Measurements from ENCODE around the gene MMP15. TPM values are rescaled to one million over a fixed set of nuclear protein-coding genes. Genes with fewer than 3 reads are reported as not detected.

The MMP15 gene
- total RNA-seq, 1 donor from 2014 or later: 32.3 TPM

DNA sequence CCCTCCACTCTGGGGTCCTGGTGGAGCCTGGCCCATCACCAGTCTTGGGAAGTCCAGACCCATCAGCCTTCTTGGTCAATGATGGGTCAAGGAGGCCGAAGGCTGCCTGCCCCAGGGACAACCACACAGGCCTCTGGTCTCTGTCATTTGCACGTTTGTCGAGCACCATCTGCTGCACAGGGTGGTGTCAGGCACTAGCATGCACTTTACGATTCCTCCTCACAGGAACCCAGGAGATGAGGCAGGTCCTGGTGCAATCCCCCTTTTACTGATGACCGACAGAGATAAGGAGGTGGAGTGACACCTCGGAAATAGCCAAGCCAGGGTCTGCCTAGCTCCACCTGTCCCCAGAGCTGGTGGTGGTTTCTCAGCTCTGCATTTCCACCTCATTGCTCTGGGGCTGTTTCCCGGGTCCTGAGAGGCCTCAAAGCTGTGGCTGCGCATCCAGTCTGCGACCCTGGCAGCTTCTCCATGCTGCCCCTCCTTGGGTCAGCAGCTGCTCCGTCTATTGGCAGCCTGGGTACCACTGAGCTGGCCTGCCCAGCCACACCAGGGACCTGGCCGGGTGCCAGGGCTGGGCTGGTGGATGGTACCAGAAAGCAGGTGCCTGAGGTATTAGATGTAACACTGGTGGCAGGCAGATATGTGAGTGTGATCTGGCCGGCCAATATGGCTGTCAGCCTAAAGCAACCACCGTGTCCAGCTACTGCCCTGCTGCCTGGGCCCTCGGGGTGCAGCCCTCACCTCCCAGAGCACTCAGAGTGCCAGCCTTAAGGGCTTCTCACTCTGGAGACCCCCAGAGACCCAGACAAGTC, 10.0 kb downstream of the MMP15 start:
- no peak for DNase-seq

DNA sequence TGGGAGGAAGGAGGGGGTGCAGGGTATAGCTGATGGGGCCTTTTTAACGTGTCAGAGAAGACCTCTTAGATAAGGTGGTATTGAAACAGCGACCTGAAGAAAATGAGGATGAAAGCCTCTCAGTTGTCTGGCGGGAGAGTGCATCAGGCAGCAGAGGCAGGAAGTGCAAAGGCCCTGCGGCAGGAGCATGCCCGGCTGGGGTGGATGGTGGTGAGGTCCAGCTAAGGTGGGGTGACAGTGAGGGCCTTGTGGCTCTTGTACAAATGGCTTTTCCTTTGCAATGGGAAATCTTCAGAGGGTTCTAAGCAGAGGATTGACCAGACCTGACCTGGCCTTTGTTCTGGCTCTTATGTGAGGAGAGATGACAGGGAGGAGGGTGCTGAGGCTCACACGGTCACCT, 11.4 kb downstream of the MMP15 start:
- DNase-seq: no peak

DNA sequence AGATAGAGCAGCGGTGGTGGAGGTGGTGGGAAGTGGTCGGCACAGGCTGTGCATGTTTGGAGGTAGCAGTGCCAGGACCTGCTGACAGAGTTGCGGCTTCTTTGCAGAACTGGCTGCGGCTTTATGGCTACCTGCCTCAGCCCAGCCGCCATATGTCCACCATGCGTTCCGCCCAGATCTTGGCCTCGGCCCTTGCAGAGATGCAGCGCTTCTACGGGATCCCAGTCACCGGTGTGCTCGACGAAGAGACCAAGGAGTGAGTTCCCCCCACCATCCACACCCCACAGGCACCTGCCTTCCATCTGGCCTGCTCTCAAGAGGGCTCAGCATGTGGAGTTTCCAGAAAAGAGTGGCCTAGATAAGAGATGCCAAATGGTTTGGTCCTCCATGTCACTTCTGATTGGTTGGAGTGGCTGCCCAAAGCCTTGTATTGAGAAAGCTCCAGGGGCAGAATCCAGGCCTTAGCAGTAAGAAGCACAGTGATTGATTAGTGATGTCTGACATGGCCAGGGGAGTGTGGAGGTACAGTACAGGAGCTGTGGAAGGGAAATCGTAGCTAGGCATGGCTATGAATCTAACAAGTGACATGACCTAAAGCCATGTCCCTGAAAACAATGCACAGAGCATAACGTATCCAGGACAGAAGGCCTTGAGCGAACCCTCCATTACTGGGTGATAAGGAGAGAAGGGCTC, 12.0 kb downstream of the MMP15 start:
- no peak for DNase-seq

DNA sequence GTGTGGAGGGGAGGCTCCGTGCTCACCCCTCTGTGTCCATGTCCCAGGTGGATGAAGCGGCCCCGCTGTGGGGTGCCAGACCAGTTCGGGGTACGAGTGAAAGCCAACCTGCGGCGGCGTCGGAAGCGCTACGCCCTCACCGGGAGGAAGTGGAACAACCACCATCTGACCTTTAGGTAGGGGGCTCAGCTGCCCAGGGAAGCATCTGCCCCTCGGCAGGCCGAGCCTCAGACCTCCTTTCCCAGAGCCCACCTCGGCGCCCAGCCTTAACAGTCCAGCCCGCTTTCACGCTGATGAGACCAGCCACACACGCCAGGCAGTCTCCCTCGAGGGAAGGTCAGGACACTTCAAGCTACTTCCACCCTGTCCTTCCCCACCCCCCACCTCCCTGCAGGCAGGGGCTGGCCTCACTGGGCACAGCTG, 12.7 kb downstream of the MMP15 start:
- DNase-seq: no peak

DNA sequence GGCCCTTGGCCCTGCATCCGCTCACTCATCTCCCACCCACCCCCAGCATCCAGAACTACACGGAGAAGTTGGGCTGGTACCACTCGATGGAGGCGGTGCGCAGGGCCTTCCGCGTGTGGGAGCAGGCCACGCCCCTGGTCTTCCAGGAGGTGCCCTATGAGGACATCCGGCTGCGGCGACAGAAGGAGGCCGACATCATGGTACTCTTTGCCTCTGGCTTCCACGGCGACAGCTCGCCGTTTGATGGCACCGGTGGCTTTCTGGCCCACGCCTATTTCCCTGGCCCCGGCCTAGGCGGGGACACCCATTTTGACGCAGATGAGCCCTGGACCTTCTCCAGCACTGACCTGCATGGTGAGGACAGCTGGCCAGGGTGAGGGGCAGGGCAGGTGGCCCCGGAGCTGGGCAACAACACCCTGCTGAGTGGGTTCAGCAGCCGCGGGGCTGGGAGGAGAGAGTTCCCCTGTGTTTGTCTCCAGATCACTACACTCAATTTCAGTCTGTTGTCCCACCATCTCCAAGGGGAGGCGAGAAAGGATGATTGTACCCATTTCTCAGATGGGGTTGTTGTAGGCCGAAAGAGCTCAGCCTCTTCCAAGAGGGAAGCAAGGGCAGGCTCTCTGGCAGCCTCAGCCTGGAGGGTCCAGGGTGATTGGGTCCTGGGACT, 14.4 kb downstream of the MMP15 start:
- no peak for DNase-seq

DNA sequence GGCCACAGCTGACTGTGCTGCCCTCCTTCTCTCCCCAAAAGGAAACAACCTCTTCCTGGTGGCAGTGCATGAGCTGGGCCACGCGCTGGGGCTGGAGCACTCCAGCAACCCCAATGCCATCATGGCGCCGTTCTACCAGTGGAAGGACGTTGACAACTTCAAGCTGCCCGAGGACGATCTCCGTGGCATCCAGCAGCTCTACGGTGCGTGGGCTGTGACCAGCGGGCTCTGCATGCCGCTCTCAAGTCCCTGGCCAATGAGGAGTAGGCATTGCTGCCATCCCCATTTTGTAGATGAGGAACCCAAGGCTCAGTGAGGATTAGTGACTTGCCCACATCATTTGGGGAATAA, 14.9 kb downstream of the MMP15 start:
- DNase-seq: no peak

DNA sequence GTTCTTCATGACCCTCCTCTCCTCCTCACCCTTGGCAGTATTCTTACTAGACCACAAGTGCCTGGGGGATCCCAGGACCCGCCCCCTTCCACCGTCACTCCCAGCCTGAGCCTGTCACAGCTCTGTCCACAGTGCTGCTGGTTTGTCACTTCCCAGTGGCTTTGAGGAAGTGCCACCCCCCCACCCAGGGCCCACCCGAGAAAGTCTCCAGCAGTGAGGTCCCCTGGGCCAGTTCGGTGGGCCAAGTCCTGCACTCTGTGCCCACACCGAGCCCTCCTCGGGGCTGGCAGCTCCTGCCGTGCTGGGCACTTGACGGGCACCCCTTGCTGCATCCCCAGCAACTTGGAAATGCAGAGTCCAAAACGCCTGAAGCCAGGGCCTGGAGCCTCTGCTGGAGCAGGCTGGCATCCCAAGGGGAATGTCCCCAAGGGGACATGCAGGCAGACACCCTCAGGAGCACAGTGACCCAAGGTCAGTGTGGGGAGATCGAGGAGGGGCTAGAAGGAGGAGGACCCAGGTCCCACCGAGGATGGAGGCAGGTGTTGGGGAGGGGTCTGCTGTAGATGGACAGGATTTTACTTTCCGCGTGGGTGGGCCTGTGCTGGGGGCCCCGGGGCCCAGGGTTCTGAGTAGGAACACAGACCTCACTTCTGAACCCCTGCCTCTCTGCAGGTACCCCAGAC, 15.5 kb downstream of the MMP15 start:
- DNase-seq: no peak

DNA sequence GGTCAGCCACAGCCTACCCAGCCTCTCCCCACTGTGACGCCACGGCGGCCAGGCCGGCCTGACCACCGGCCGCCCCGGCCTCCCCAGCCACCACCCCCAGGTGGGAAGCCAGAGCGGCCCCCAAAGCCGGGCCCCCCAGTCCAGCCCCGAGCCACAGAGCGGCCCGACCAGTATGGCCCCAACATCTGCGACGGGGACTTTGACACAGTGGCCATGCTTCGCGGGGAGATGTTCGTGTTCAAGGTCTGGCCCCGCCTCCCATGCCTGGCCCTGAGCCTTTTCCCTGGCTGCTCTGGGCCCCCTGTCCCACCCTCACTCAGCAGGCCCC, 16.0 kb downstream of the MMP15 start:
- DNase-seq: no peak

DNA sequence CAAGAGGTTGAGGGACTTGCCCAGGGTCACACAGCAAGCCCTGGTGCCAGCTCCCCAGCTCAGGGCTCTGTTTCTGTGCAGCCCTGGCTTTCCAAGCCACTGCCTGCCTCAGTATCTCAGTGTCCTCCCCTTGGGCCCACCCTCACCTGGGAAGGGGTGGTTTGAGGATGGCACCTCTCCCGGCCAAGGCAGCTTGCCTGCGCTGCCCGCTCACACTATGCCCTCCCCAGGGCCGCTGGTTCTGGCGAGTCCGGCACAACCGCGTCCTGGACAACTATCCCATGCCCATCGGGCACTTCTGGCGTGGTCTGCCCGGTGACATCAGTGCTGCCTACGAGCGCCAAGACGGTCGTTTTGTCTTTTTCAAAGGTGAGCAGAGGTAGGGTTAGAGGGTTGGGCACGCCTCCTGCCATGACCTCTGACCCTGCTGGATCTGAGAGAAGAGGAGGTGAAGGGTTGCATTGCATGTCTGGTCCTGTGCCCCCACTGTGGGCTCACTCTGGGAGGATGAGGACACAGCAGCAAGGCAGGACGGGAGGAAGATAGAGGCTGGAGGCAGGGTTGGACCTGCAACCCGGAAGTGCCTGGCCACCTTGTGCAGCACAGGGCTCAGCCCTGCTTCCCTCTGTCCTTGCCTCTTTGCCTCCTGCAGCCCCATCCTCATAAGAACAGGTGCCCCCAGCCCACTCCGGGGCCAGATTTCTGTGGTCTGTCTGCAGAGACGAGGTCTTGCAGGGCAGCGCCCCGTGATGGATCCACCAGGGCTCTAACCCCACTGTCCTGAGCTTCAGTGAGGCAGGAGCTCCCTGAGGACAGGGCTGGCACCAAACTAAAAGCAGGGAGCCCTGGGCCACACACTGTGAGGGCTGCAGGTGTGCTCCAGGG, 16.7 kb downstream of the MMP15 start:
- DNase-seq: no peak

DNA sequence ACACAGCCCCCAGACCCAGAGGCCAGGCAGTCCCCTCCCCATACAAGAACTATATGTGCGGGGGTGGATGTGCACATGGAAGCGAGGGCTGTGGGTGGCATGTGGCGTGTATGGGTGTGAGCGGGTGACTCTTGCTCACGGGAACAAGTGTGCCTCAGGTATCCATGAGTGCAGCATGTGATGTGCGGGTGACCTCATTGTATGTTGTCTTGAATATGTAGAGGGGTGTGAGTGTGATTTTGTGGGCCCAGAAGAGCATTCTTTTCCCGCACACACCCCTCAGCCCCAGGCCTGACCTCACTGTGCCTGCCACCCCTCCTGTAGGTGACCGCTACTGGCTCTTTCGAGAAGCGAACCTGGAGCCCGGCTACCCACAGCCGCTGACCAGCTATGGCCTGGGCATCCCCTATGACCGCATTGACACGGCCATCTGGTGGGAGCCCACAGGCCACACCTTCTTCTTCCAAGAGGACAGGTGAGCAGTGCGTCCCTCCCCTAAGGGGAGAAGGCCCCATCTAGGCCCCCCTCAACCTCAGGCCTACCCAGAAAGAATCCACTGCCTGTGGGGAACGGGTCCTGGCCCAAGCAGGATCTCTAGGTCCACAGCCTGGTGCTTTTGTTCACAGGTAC, 17.4 kb downstream of the MMP15 start:
- no peak for DNase-seq

DNA sequence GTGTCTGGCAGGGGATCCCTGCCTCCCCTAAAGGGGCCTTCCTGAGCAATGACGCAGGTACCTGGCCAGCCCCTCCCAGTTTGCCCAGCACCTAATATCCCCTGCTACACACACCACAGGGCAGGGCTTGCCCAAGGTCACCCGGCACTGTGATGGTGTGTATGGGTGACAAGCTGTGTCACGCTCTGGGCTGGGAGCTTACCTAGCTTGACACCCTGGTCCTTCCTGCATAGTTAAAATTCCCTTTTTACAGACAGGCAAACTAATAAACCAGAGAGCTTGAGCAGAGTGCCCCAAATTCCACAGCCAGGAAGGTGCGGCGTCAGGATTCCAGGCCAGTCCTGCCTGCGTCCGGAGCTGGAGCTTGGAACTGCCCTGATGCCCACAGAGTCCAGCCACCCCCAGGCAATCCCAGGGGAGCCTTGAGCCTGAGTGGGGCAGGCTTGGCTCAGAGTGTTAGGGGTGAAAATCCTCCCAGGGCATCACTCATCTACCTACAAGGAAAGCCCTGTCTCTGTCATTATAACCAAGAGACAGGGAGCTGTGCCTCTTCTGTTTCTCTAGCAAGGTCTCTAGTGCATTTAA, 18.1 kb downstream of the MMP15 start:
- DNase-seq: no peak

DNA sequence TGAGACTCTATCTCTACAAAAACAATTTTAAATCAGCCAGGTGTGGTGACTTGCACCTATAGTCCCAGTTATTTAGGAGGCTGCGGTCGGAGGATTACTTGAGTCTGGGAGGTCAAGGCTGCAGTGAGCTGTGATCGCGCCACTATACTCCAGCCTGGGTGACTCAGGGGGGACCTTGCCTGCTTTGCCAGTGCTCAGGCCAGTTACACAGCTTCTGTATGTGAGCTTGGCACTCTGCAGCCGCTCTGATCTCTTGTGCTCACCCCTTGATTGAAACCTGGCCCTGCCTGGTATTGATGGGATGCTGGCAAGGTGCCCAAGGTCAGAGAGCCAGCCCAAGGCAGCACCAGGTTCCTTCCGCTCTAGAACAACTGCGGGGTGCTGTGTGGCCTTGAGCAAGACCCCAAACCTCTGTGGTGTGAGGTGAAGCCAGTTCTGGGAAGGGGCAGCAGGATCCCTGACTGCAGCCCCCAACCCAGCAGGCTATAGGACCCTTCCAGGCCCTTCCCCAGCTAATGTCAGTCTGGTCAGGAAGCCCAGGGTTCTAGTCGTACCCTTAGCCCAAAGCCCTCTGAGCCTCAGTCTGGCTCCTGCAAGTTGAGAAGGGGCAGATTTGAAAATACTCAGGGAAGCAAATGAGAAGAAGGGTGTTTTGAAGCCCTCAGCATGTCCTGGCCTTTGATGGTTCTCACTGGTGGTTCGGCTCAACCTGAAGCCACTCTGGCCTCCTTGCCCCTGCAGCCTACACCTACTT, 18.9 kb downstream of the MMP15 start:
- no peak for DNase-seq

DNA sequence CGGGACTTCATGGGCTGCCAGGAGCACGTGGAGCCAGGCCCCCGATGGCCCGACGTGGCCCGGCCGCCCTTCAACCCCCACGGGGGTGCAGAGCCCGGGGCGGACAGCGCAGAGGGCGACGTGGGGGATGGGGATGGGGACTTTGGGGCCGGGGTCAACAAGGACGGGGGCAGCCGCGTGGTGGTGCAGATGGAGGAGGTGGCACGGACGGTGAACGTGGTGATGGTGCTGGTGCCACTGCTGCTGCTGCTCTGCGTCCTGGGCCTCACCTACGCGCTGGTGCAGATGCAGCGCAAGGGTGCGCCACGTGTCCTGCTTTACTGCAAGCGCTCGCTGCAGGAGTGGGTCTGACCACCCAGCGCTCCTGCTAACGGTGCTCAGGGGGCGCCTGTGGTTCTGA, 19.5 kb downstream of the MMP15 start:
- DNase-seq: no peak

DNA sequence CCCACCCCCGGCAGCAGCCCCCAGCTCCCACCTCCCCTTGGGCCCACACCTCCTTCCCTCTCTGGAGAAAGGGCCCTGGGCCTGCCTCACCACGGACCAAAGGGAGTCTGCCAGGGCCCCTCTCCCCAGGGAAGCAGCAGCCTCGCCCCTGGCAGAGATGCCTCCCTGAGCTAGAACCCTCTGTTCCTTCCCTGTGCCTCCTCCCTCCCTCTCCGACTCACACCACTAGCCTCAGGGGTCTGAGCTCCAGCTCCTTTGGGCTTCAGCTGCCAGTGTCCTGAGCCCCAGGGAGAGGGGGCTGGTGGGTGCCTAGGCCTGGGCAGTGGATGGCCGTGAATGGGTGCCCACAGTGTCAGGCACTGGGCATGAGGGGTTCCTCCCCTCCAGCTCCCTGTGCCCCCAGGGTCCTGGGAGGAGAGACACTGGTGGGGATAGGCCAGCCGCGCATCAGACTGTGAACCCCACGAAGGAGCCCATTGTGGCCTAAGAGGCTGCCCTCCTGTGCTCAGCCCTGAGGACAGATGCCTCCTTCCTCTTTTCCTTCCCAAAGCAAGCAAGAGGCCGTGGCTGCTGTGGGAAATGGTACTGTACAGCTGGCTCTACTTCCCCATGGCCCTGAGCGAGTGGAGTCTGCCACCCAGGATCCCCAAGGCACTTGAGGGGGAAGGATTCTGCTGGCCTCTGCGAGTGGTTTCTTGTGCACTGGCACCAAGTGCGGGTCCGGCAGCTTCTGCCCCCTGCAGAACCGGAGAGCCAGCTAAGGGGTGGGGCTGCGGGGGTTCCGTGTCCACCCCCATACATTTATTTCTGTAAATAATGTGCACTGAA, 20.7 kb downstream of the MMP15 start:
- DNase-seq: no peak

DNA sequence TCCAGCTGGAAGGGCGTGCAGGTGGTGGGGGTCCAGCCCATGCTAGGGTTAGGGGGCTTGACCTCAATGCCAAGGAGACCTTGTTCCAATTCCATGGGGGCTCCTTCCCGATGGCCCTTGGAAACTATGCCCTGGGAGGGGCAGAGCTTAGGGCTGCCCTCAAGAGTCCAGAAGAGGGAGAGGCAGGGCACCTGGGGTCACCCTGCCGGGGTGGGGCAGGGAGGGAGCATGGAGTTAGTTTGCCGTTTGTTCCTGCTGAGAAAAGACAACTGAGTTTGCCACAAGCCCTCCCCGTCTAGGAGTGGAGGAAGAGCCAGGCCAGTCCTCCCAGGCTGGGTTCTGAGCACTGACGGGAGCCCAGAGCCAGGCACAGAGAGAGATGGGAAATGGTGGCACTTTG, 21.4 kb downstream of the MMP15 start:
- no peak for DNase-seq

DNA sequence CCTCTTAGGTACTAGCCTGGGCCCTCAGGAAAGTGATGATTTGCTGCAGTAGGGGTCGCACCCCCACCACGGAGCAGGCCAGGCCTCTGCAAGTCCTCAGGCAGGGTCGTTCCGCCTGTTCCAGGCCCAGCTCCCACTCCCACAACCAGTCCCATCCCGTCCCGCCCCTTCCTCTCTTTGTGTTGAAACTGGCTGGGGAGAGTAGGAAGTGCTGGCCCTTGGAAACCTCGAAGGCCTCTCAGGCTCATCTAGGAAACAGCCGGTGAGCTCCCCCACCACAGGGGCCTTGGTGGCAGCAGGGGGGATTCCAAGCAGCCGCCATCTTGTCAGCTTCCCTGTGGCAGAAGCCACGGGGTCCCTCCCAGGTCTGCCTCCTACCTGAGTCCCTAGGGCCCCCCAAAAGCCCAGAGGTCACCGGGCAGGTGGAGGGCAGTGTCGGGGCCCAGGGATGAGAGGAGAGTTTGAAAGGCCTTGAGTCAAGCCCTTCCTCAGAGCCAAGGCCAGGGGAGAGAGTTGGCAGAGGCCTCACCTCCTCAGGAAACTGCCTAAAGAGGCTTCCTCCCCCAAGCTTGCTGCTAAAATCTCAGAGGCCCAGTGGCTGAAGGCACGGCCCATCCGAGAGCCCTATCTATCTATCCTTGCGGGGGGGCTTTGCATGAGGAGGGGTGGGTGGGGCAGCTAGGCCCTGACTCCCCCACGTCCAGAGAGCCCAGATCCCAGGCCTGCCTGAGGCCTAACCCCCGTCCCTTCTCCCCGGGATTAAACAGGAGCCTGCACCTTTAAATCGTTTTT, 22.2 kb downstream of the MMP15 start:
- peak; percentile 42 for DNase-seq

DNA sequence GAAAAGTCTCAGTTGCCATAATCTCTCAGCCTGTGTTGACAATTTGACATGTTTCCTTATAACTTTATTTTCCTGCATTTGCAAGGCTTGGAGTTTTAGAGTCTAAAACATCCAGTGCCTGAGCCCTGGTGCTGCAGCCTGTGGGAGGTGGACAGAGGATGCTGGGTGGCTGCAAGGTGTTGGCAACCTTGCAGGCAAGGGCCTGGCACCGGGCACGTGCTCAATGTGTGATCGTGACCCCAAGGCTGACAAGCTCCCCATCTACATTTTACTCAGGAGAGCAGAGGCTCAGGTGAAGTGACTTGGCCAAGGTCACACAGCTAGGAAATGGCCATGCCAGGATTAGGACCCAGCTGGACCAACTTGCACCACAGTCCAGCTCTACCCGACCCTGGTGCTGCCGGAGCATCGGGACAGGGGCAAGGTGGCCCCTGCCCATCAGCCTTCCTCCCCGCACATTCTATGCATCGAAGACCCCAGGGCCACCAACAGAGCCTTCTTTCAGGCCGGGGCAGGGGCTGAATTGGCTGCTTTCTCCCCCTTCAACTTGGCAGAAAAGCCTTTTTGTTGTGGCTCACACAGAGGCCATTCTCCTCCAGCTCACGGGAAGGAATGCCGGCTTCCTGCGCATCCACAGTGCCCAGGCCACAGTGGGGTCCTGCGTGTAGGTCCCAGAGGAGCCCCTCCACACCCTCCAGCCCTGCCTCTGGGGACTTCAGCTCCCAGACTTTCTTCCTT, 23.1 kb downstream of the MMP15 start:
- no peak for DNase-seq

All from dermis blood vessel endothelial cell (primary cell).